Skeletal muscle satellite cell (primary cell): ENCODE measurements around the gene PLAAT2.
A peak's percentile ranks its signal among the peaks of the same experiment; 100 is the strongest.
"Not testable (repeated sequence)": the region's sequence is repeated elsewhere in the genome, so short reads cannot be mapped to it uniquely, and the experiment has no call there.

Source experiments
- H3K27me3 ChIP-seq: 2 replicates; pipeline ENCODE4 v1.7.0; 2013; ENCODE audit warnings: low read length; ENCODE audit not compliant: control insufficient read depth, insufficient read depth
- H3K36me3 ChIP-seq: 2 replicates; pipeline ENCODE4 v1.7.0; 2013; ENCODE audit warnings: mild to moderate bottlenecking, control low read depth, low read length; ENCODE audit not compliant: insufficient read depth
- H3K4me1 ChIP-seq: 2 replicates; pipeline ENCODE4 v1.7.0; 2013; ENCODE audit warnings: low read length; ENCODE audit not compliant: control insufficient read depth, insufficient read depth
- H3K4me2 ChIP-seq: 2 replicates; pipeline ENCODE4 v1.7.0; 2013; ENCODE audit warnings: mild to moderate bottlenecking, low read length
- H3K4me3 ChIP-seq: 2 replicates; pipeline ENCODE4 v1.7.0; 2013; ENCODE audit warnings: low read length
- H3K9ac ChIP-seq: 2 replicates; pipeline ENCODE4 v1.7.0; 2013; ENCODE audit warnings: mild to moderate bottlenecking, low read depth, low read length, moderate library complexity
- H3K9me3 ChIP-seq: replicated peaks from 2 replicates; pipeline ENCODE4 v1.7.0; 2013; ENCODE audit warnings: mild to moderate bottlenecking, control low read depth, low read length

The PLAAT2 gene

GRCh38 chr11:63599211-63600122, 36.3 kb upstream of the PLAAT2 start:
- Histone ChIP-seq H3K4me1 (peaks cover 19% of the 10 kb centered on the region), H3K9me3 (no peaks in the 10 kb centered on the region), H3K27me3 (no peaks in the 10 kb centered on the region), H3K36me3 (no peaks in the 10 kb centered on the region), H3K4me2 (no peak overlapping the region), H3K4me3 (no peak overlapping the region), H3K9ac (no peak overlapping the region)

GRCh38 chr11:63598556-63598955, 35.4 kb upstream of the PLAAT2 start:
- H3K4me1 ChIP-seq = peaks cover 18% of the 10 kb centered on the region
- no peak overlapping the region for H3K9ac ChIP-seq
- H3K27me3 ChIP-seq = no peaks in the 10 kb centered on the region
- H3K4me2 ChIP-seq = no peak overlapping the region
- no peak overlapping the region for H3K4me3 ChIP-seq
- no peaks in the 10 kb centered on the region for H3K9me3 ChIP-seq
- no peaks in the 10 kb centered on the region for H3K36me3 ChIP-seq

- Histone ChIP-seq H3K4me1 (peaks cover 4% of the 10 kb centered on the region), H3K9ac (no peak overlapping the region), H3K4me2 (no peak overlapping the region), H3K27me3 (no peaks in the 10 kb centered on the region), H3K9me3 (no peaks in the 10 kb centered on the region), H3K36me3 (no peaks in the 10 kb centered on the region), H3K4me3 (no peak overlapping the region)
Observed at GRCh38 chr11:63595296-63595695, 32.1 kb upstream of the PLAAT2 start.

GRCh38 chr11:63592975-63593395, 29.8 kb upstream of the PLAAT2 start:
- no peaks in the 10 kb centered on the region for H3K9me3 ChIP-seq
- no peak overlapping the region for H3K4me3 ChIP-seq
- H3K4me1 ChIP-seq = peaks cover 4% of the 10 kb centered on the region
- no peaks in the 10 kb centered on the region for H3K27me3 ChIP-seq
- no peak overlapping the region for H3K9ac ChIP-seq
- H3K36me3 ChIP-seq = no peaks in the 10 kb centered on the region
- no peak overlapping the region for H3K4me2 ChIP-seq

- Histone ChIP-seq H3K9ac (no peak overlapping the region), H3K4me2 (no peak overlapping the region), H3K4me3 (no peak overlapping the region), H3K27me3 (no peaks in the 10 kb centered on the region), H3K9me3 (no peaks in the 10 kb centered on the region), H3K36me3 (no peaks in the 10 kb centered on the region), H3K4me1 (no peaks in the 10 kb centered on the region)
Observed at GRCh38 chr11:63590024-63590788, 27.0 kb upstream of the PLAAT2 start.

GRCh38 chr11:63589000-63589399, 25.8 kb upstream of the PLAAT2 start:
- Histone ChIP-seq H3K9me3 (no peaks in the 10 kb centered on the region), H3K9ac (no peak overlapping the region), H3K36me3 (no peaks in the 10 kb centered on the region), H3K4me2 (no peak overlapping the region), H3K4me3 (no peak overlapping the region), H3K4me1 (no peaks in the 10 kb centered on the region), H3K27me3 (no peaks in the 10 kb centered on the region)

GRCh38 chr11:63586451-63587166, 23.4 kb upstream of the PLAAT2 start:
- no peak overlapping the region for H3K4me3 ChIP-seq

GRCh38 chr11:63583357-63583677, 20.1 kb upstream of the PLAAT2 start:
- H3K4me2 ChIP-seq = no peak overlapping the region
- H3K36me3 ChIP-seq = no peaks in the 10 kb centered on the region
- no peak overlapping the region for H3K4me3 ChIP-seq
- no peak overlapping the region for H3K9ac ChIP-seq
- H3K4me1 ChIP-seq = no peaks in the 10 kb centered on the region
- H3K27me3 ChIP-seq = no peaks in the 10 kb centered on the region
- no peaks in the 10 kb centered on the region for H3K9me3 ChIP-seq

More at GRCh38 chr11:63586451-63587166, 23.4 kb upstream of the PLAAT2 start:
- H3K4me2 ChIP-seq = no peak overlapping the region
- no peaks in the 10 kb centered on the region for H3K4me1 ChIP-seq
- H3K36me3 ChIP-seq = no peaks in the 10 kb centered on the region
- H3K9ac ChIP-seq = no peak overlapping the region
- H3K27me3 ChIP-seq = no peaks in the 10 kb centered on the region
- H3K9me3 ChIP-seq = no peaks in the 10 kb centered on the region

- H3K4me3 ChIP-seq, H3K9ac ChIP-seq, H3K4me1 ChIP-seq, H3K9me3 ChIP-seq, H3K36me3 ChIP-seq, H3K27me3 ChIP-seq, H3K4me2 ChIP-seq: not testable (repeated sequence)
Observed at GRCh38 chr11:63581224-63581623, 18.0 kb upstream of the PLAAT2 start.

GRCh38 chr11:63578882-63579281, 15.7 kb upstream of the PLAAT2 start:
- not testable (repeated sequence) for H3K27me3 ChIP-seq, H3K4me3 ChIP-seq, H3K36me3 ChIP-seq, H3K9me3 ChIP-seq, H3K4me2 ChIP-seq, H3K9ac ChIP-seq
- H3K4me1 ChIP-seq = peaks cover 16% of the 10 kb centered on the region

GRCh38 chr11:63574856-63575602, 11.8 kb upstream of the PLAAT2 start:
- peaks cover 19% of the 10 kb centered on the region for H3K4me1 ChIP-seq
- H3K9me3 ChIP-seq = no peaks in the 10 kb centered on the region
- peak overlapping the region; percentile 41 for H3K9ac ChIP-seq
- H3K4me2 ChIP-seq = peak overlapping the region; percentile 75
- H3K36me3 ChIP-seq = no peaks in the 10 kb centered on the region
- peak overlapping the region; percentile 58 for H3K4me3 ChIP-seq
- H3K27me3 ChIP-seq = no peaks in the 10 kb centered on the region
